Loucy (cell line): ENCODE data around the gene ZNF341.
"Not testable (repeated sequence)": the region's sequence is repeated elsewhere in the genome, so short reads cannot be mapped to it uniquely, and the experiment has no call there.

ENCODE experiments used
- H2AFZ ChIP-seq: fragments of 200-600 bp; sonication (generic); 2 replicates; pipeline ENCODE4 v1.6.0; 2016; ENCODE audit warnings: antibody characterized with exemption, mild to moderate bottlenecking, low read length, moderate library complexity
- H3F3A ChIP-seq: fragments of 200-600 bp; 2 replicates; pipeline ENCODE4 v1.6.0; 2016; ENCODE audit warnings: antibody characterized with exemption, low read depth, mild to moderate bottlenecking
- H3K27me3 ChIP-seq: fragments of 200-600 bp; sonication (generic); 2 replicates; pipeline ENCODE4 v1.6.1; 2014; ENCODE audit warnings: low read length, mild to moderate bottlenecking; ENCODE audit not compliant: insufficient read depth, poor library complexity, severe bottlenecking
- H3K36me3 ChIP-seq: fragments of 200-600 bp; sonication (generic); 2 replicates; pipeline ENCODE4 v1.6.1; 2016; ENCODE audit warnings: low read length; ENCODE audit not compliant: insufficient read depth
- H3K4me1 ChIP-seq: fragments of 200-600 bp; sonication (generic); 2 replicates; pipeline ENCODE4 v1.5.1; 2014; ENCODE audit warnings: low read length, mild to moderate bottlenecking; ENCODE audit not compliant: insufficient read depth, poor library complexity, severe bottlenecking
- H3K4me2 ChIP-seq: fragments of 200-600 bp; sonication (generic); 2 replicates; pipeline ENCODE4 v1.6.0; 2014; ENCODE audit warnings: antibody characterized with exemption, low read length, low read depth, mild to moderate bottlenecking; ENCODE audit not compliant: poor library complexity, severe bottlenecking
- H3K4me3 ChIP-seq: fragments of 200-600 bp; sonication (generic); 2 replicates; pipeline ENCODE4 v1.5.1; 2014; ENCODE audit warnings: low read length, mild to moderate bottlenecking, mixed read lengths; ENCODE audit not compliant: poor library complexity, severe bottlenecking
- H3K79me2 ChIP-seq: fragments of 200-600 bp; sonication (generic); 2 replicates; pipeline ENCODE4 v1.6.1; 2014; ENCODE audit warnings: low read length; ENCODE audit not compliant: insufficient read depth
- H3K9ac ChIP-seq: fragments of 200-600 bp; sonication (generic); 2 replicates; pipeline ENCODE4 v1.6.0; 2014; ENCODE audit warnings: mild to moderate bottlenecking, low read depth, low read length, moderate library complexity; ENCODE audit not compliant: poor library complexity, severe bottlenecking
- H3K9me2 ChIP-seq: fragments of 200-600 bp; sonication (generic); replicated peaks from 2 replicates; pipeline ENCODE4 v1.6.1; 2016; ENCODE audit warnings: low read depth, low read length, mixed read lengths
- H3K9me3 ChIP-seq: fragments of 200-600 bp; sonication (generic); 2 replicates; pipeline ENCODE4 v1.6.1; 2014; ENCODE audit warnings: mild to moderate bottlenecking, antibody characterized with exemption, low read length, low read depth; ENCODE audit not compliant: insufficient read depth
- H4K20me1 ChIP-seq: fragments of 200-600 bp; sonication (generic); 2 replicates; pipeline ENCODE4 v1.6.0; 2014; ENCODE audit warnings: antibody characterized with exemption, low read length, mild to moderate bottlenecking; ENCODE audit not compliant: insufficient read depth, poor library complexity, severe bottlenecking
- EZH2phosphoT487 ChIP-seq: fragments of 200-600 bp; IDR thresholded peaks from 2 replicates; pipeline ENCODE4 v1.6.1; 2018; ENCODE audit warnings: antibody characterized with exemption, mild to moderate bottlenecking, moderate library complexity, borderline replicate concordance
- TF ChIP-seq, protein P1 (sequence below): fragments of 200-600 bp; sonication (generic); conservative IDR thresholded peaks from 2 replicates; pipeline ENCODE4 v1.5.1; 2014; ENCODE audit warnings: mild to moderate bottlenecking, antibody characterized with exemption, low read length

ZNF341 gene

GRCh38 chr20:33694639-33695012 is 37.2 kb upstream of the ZNF341 start:
- no peaks in the 10 kb centered on the region for H3K9me3 ChIP-seq
- TF ChIP-seq, protein P1, sequence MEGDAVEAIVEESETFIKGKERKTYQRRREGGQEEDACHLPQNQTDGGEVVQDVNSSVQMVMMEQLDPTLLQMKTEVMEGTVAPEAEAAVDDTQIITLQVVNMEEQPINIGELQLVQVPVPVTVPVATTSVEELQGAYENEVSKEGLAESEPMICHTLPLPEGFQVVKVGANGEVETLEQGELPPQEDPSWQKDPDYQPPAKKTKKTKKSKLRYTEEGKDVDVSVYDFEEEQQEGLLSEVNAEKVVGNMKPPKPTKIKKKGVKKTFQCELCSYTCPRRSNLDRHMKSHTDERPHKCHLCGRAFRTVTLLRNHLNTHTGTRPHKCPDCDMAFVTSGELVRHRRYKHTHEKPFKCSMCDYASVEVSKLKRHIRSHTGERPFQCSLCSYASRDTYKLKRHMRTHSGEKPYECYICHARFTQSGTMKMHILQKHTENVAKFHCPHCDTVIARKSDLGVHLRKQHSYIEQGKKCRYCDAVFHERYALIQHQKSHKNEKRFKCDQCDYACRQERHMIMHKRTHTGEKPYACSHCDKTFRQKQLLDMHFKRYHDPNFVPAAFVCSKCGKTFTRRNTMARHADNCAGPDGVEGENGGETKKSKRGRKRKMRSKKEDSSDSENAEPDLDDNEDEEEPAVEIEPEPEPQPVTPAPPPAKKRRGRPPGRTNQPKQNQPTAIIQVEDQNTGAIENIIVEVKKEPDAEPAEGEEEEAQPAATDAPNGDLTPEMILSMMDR, result no peak
- no peak for TF ChIP-seq EZH2phosphoT487
- no peaks in the 10 kb centered on the region for H3K79me2 ChIP-seq
- no peak overlapping the region for H3K4me3 ChIP-seq
- H2AFZ ChIP-seq, result no peak overlapping the region
- H3K27me3 ChIP-seq, result no peaks in the 10 kb centered on the region
- no peaks in the 10 kb centered on the region for H3K36me3 ChIP-seq
- H3K4me1 ChIP-seq, result peaks cover 6% of the 10 kb centered on the region
- H3K4me2 ChIP-seq, result no peak overlapping the region
- H3K9me2 ChIP-seq, result no peaks in the 10 kb centered on the region
- no peak overlapping the region for H3K9ac ChIP-seq
- peaks cover 7% of the 10 kb centered on the region; the same call in 1 of the 2 replicates for H3F3A ChIP-seq
- H4K20me1 ChIP-seq, result no peaks in the 10 kb centered on the region

DNA sequence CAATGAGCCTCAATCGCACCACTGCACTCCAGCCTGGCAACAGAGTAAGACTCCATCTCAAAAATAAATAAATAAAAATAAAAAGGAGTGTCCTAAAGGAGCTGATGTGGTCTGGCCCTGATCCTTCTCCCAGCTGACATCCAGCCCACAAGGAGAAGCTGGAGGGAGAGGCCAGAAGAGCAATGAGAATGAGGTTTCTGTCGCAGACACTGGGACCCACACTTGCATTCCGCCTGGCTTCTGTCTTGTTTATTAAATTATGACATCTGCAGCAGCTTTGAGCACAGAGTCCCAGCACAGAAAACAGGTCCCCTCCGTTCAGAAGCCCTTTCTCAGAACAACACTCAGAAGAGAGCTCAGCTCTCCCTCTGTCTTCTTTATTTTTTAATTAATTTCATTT is 35.3 kb upstream of the ZNF341 start:
- Histone ChIP-seq H3K9ac (no peak overlapping the region), H3K9me2 (no peaks in the 10 kb centered on the region), H3K4me1 (no peaks in the 10 kb centered on the region), H3F3A (no peaks in the 10 kb centered on the region), H4K20me1 (no peaks in the 10 kb centered on the region), H3K27me3 (no peaks in the 10 kb centered on the region), H3K4me3 (no peak overlapping the region), H3K36me3 (no peaks in the 10 kb centered on the region), H3K9me3 (no peaks in the 10 kb centered on the region), H3K4me2 (no peak overlapping the region), H3K79me2 (no peaks in the 10 kb centered on the region), H2AFZ (no peak overlapping the region)
- TF ChIP-seq, protein P1, result no peak
- TF ChIP-seq EZH2phosphoT487, result no peak

- H3K4me3 ChIP-seq, result no peak overlapping the region
- no peak overlapping the region for H2AFZ ChIP-seq
- no peaks in the 10 kb centered on the region for H3K79me2 ChIP-seq
- no peaks in the 10 kb centered on the region for H3K4me1 ChIP-seq
- no peak overlapping the region for H3K9ac ChIP-seq
- no peaks in the 10 kb centered on the region for H4K20me1 ChIP-seq
- TF ChIP-seq, protein P1, result no peak
- TF ChIP-seq EZH2phosphoT487, result no peak
- no peaks in the 10 kb centered on the region for H3F3A ChIP-seq
- H3K4me2 ChIP-seq, result no peak overlapping the region
- no peaks in the 10 kb centered on the region for H3K36me3 ChIP-seq
- no peaks in the 10 kb centered on the region for H3K27me3 ChIP-seq
- no peaks in the 10 kb centered on the region for H3K9me3 ChIP-seq
- no peaks in the 10 kb centered on the region for H3K9me2 ChIP-seq
Measured at GRCh38 chr20:33697129-33697528, 34.7 kb upstream of the ZNF341 start.

GRCh38 chr20:33698966-33699365 is 32.8 kb upstream of the ZNF341 start:
- H3K27me3 ChIP-seq, H2AFZ ChIP-seq, H3K36me3 ChIP-seq, H3K4me2 ChIP-seq, H3F3A ChIP-seq, H4K20me1 ChIP-seq, H3K9me3 ChIP-seq, H3K9me2 ChIP-seq, H3K79me2 ChIP-seq, H3K4me1 ChIP-seq, H3K9ac ChIP-seq, H3K4me3 ChIP-seq: not testable (repeated sequence)

DNA sequence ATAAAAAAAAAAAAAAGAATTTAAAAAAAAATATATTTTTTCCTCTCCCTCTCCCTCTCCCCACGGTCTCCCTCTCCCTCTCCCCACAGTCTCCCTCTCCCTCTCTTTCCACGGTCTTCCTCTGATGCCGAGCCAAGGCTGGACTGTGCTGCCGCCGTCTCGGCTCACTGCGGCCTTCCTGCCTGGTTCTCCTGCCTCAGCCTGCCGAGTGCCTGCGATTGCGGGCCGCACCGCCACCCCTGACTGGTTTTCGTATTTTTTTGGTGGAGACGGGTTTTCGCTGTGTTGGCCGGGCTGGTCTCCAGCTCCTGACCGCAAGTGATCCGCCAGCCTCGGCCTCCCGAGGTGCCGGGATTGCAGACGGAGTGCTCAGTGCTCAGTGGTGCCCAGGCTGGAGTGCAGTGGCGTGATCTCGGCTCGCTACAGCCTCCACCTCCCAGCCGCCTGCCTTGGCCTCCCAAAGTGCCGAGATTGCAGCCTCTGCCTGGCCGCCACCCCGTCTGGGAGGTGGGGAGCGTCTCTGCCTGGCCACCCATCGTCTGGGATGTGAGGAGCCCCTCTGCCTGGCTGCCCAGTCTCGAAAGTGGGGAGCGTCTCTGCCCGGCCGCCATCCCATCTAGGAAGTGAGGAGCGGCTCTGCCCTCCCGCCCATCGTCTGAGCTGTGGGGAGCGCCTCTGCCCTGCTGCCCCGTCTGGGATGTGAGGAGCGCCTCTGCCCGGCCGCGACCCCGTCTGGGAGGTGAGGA is 30.9 kb upstream of the ZNF341 start:
- not testable (repeated sequence) for H3K9ac ChIP-seq, H4K20me1 ChIP-seq, H3K4me1 ChIP-seq, H2AFZ ChIP-seq, H3K27me3 ChIP-seq, H3K9me2 ChIP-seq, H3K79me2 ChIP-seq, H3F3A ChIP-seq, H3K9me3 ChIP-seq, H3K4me2 ChIP-seq, H3K4me3 ChIP-seq, H3K36me3 ChIP-seq
